Smooth muscle cell (in vitro differentiated cells): ENCODE measurements around the gene CPXM1. TPM values are rescaled to one million over a fixed set of nuclear protein-coding genes. Genes with fewer than 3 reads are reported as not detected.

Source experiments
- DNase-seq: peaks from one replicate; lab custom pipeline; 2025; ENCODE audit not compliant: unreplicated experiment; lab: John Stamatoyannopoulos, UW
- H2AFZ ChIP-seq: fragments of 200-600 bp; sonication (generic); 2 replicates; pipeline ENCODE4 v1.6.0; 2016; ENCODE audit warnings: antibody characterized with exemption, low read depth, mild to moderate bottlenecking
- H3F3A ChIP-seq: fragments of 200-600 bp; sonication (generic); 2 replicates; pipeline ENCODE4 v1.6.0; 2017; ENCODE audit warnings: antibody characterized with exemption, low read depth
- H3K27ac ChIP-seq: fragments of 200-600 bp; sonication (generic); 2 replicates; pipeline ENCODE4 v1.5.1; 2016; ENCODE audit warnings: low read depth, mild to moderate bottlenecking
- H3K27me3 ChIP-seq: fragments of 200-600 bp; sonication (generic); 2 replicates; pipeline ENCODE4 v1.6.1; 2016; ENCODE audit warnings: low read depth, mild to moderate bottlenecking
- H3K36me3 ChIP-seq: fragments of 200-600 bp; sonication (generic); 2 replicates; pipeline ENCODE4 v1.5.1; 2016; ENCODE audit warnings: low read depth
- H3K4me1 ChIP-seq: fragments of 200-600 bp; sonication (generic); 2 replicates; pipeline ENCODE4 v1.5.1; 2016; ENCODE audit warnings: low read depth
- H3K4me2 ChIP-seq: fragments of 200-600 bp; sonication (generic); 2 replicates; pipeline ENCODE4 v1.6.0; 2016; ENCODE audit warnings: mild to moderate bottlenecking
- H3K4me3 ChIP-seq: fragments of 200-600 bp; sonication (generic); 2 replicates; pipeline ENCODE4 v1.5.1; 2016; ENCODE audit warnings: mild to moderate bottlenecking
- H3K79me2 ChIP-seq: fragments of 200-600 bp; sonication (generic); 2 replicates; pipeline ENCODE4 v1.6.0; 2016; ENCODE audit warnings: low read depth, mild to moderate bottlenecking
- H3K9ac ChIP-seq: fragments of 200-600 bp; sonication (generic); 2 replicates; pipeline ENCODE4 v1.6.0; 2016; ENCODE audit warnings: low read depth
- H3K9me3 ChIP-seq: fragments of 200-600 bp; sonication (generic); replicated peaks from 2 replicates; pipeline ENCODE4 v1.5.1; 2016; ENCODE audit warnings: low read depth
- H4K20me1 ChIP-seq: fragments of 200-600 bp; sonication (generic); 2 replicates; pipeline ENCODE4 v1.6.0; 2016; ENCODE audit warnings: low read depth
- CTCF ChIP-seq: fragments of 200-600 bp; sonication (generic); IDR thresholded peaks from 2 replicates; pipeline ENCODE4 v1.5.1; 2017; ENCODE audit warnings: borderline replicate concordance, mild to moderate bottlenecking, antibody characterized with exemption; ENCODE audit not compliant: insufficient read depth, poor library complexity, severe bottlenecking
- WGBS: methylation state at CpG from one replicate; pipeline ENCODE4 v1.1.7; 2016; ENCODE audit warnings: low lambda C conversion rate; 5-methylcytosine and 5-hydroxymethylcytosine counted together
- polyA plus RNA-seq: library from polyadenylated mRNA; unstranded; fragments of >200 nt; fragmentation: Nextera tagmentation; extraction: Ambion mirVana; gene quantifications from 2 replicates; pipeline ENCODE4 v1.2.1, GENCODE V29; 2016
- total RNA-seq: library from RNA; depleted of rRNA; stranded (reverse); fragments of >200 nt; gene quantifications from 2 replicates; pipeline ENCODE4 v1.2.3, GENCODE V29; 2014

CPXM1 gene
- total RNA-seq (40.2 and 54.0 TPM in 2 replicates), polyA plus RNA-seq (74.8 and 99.3 TPM in 2 replicates)

GRCh38 chr20:2800521-2801285, at the start of gene CPXM1:
Gene CPXM1, minus strand, starts transcription at chr20:2800627. Its CDS starts 55 bp downstream, at chr20:2800572.
- no peak within 1 kb of the TSS for H3K27ac ChIP-seq
- WGBS, result 3% methylated on average over 19 of the region's 52 CpGs
- peak within 1 kb of the TSS; percentile 64 for H3K4me3 ChIP-seq
- DNase-seq, result no peak
- H3K79me2 ChIP-seq, result no peaks in the 10 kb centered on the region
- H2AFZ ChIP-seq, result peak within 1 kb of the TSS; percentile 78
- no peaks in the 10 kb centered on the region for H3K36me3 ChIP-seq
- H3F3A ChIP-seq, result no peaks in the 10 kb centered on the region
- no peak for TF ChIP-seq CTCF
- H3K4me1 ChIP-seq, result peaks cover 13% of the 10 kb centered on the region
- H3K27me3 ChIP-seq, result peaks cover 47% of the 10 kb centered on the region
- no peak within 1 kb of the TSS for H3K9ac ChIP-seq
- H3K4me2 ChIP-seq, result peak within 1 kb of the TSS; percentile 87
- H3K9me3 ChIP-seq, result no peaks in the 10 kb centered on the region
- no peaks in the 10 kb centered on the region for H4K20me1 ChIP-seq

- no peak overlapping the region for H3K4me2 ChIP-seq
- peaks cover 15% of the 10 kb centered on the region for H4K20me1 ChIP-seq
- H3F3A ChIP-seq, result no peaks in the 10 kb centered on the region
- H3K9me3 ChIP-seq, result no peaks in the 10 kb centered on the region
- H3K79me2 ChIP-seq, result peaks cover under 1% of the 10 kb centered on the region
- H2AFZ ChIP-seq, result no peak overlapping the region
- no peaks in the 10 kb centered on the region for H3K4me1 ChIP-seq
- H3K27ac ChIP-seq, result no peak overlapping the region
- no peak for TF ChIP-seq CTCF
- no peak for DNase-seq
- WGBS, result 93% methylated on average over 4 of the region's 4 CpGs
- no peak overlapping the region for H3K4me3 ChIP-seq
- no peaks in the 10 kb centered on the region for H3K36me3 ChIP-seq
- H3K27me3 ChIP-seq, result no peaks in the 10 kb centered on the region
- H3K9ac ChIP-seq, result no peak overlapping the region
Measured at GRCh38 chr20:2849529-2849928, 49.1 kb upstream of the CPXM1 start.

- no peak for DNase-seq
- WGBS, result 89% methylated on average over 4 of the region's 4 CpGs
Measured at GRCh38 chr20:2847802-2848201, 47.4 kb upstream of the CPXM1 start.

More at GRCh38 chr20:2847802-2848201, 47.4 kb upstream of the CPXM1 start:
- no peak for TF ChIP-seq CTCF
- Histone ChIP-seq H3K27me3 (no peaks in the 10 kb centered on the region), H2AFZ (no peak overlapping the region), H3K9ac (no peak overlapping the region), H3K4me1 (no peaks in the 10 kb centered on the region), H4K20me1 (peaks cover 6% of the 10 kb centered on the region), H3F3A (no peaks in the 10 kb centered on the region), H3K9me3 (no peaks in the 10 kb centered on the region), H3K36me3 (no peaks in the 10 kb centered on the region), H3K79me2 (peaks cover 5% of the 10 kb centered on the region), H3K4me3 (no peak overlapping the region), H3K4me2 (no peak overlapping the region), H3K27ac (no peak overlapping the region)
